A673 (cell line): ENCODE measurements around the gene RGS3.

Experiments
- CTCF ChIP-seq: fragments of 300-800, 200-600 bp; sonication (generic); conservative IDR thresholded peaks from 2 replicates; pipeline ENCODE4 v1.5.1; 2017; ENCODE audit warnings: low read depth, mild to moderate bottlenecking, antibody characterized with exemption, low read length, moderate library complexity, mixed read lengths
- EZH2 ChIP-seq: fragments of 200-600 bp; sonication (generic); IDR thresholded peaks from 2 replicates; pipeline ENCODE4 v1.6.1; 2017; ENCODE audit warnings: borderline replicate concordance, low read depth, mild to moderate bottlenecking, mixed read lengths, antibody characterized with exemption, low read length; ENCODE audit not compliant: poor library complexity, severe bottlenecking

- TF ChIP-seq EZH2 (no peak), CTCF (no peak)
These were observed 107.5 kb downstream of the RGS3 start for GRCh38 chr9:113570749-113571711.
